Gastrocnemius medialis (tissue), 4 donors: ENCODE data around the gene FAT4. TPM values are rescaled to one million over a fixed set of nuclear protein-coding genes. Genes with fewer than 3 reads are reported as not detected.

Experiments used
- ATAC-seq, 2 donors: fragments of 150-250 bp; one replicate each; pipeline ENCODE4 v1.9.1; 2016
- DNase-seq, 2 donors: peaks; one replicate each; pipeline ENCODE4 v3.0.0-alpha.2; 2019
- H3K27ac ChIP-seq, 4 donors: fragments of 200-600 bp; sonication (generic); 1 replicate in 1 of 4; 2 replicates in 3 of 4; pipeline ENCODE4 v1.5.1; 2016 to 2018; ENCODE audit warnings: mild to moderate bottlenecking in 2 of 4, moderate library complexity in 1 of 4
- H3K27me3 ChIP-seq, 3 donors: fragments of 200-600 bp; sonication (generic) in 2 of 3; 1 replicate in 1 of 3; 2 replicates in 2 of 3; pipeline versions ENCODE4 v1.5.1 to v1.6.0; 2016 to 2019; ENCODE audit warnings: mild to moderate bottlenecking in 1 of 3, moderate library complexity in 1 of 3
- H3K36me3 ChIP-seq, 2 donors: fragments of 200-600 bp; sonication (generic) in 1 of 2; one replicate each; pipeline ENCODE4 v1.5.1; 2017 to 2018
- H3K4me1 ChIP-seq, 2 donors: fragments of 200-600 bp; sonication (generic) in 1 of 2; one replicate each; pipeline ENCODE4 v1.5.1; 2016 to 2017; ENCODE audit warnings: mild to moderate bottlenecking in 2 of 2
- H3K4me3 ChIP-seq, 4 donors: fragments of 200-600 bp; sonication (generic) in 3 of 4; 1 replicate in 1 of 4; 2 replicates in 3 of 4; pipeline ENCODE4 v1.5.1; 2016 to 2019; ENCODE audit warnings: mild to moderate bottlenecking in 2 of 4
- H3K9me3 ChIP-seq, 3 donors: fragments of 200-600 bp; sonication (generic) in 2 of 3; 1 replicate in 1 of 3; 2 replicates in 2 of 3; pipeline ENCODE4 v1.5.1; 2016 to 2019
- POLR2A ChIP-seq, 2 donors: fragments of 450-650 bp; IDR thresholded peaks; one replicate each; pipeline ENCODE4 v1.6.1; 2017; ENCODE audit warnings: antibody characterized with exemption in 2 of 2, mild to moderate bottlenecking in 2 of 2, moderate library complexity in 2 of 2
- in situ Hi-C, 4 donors: fragments of 200-750 bp; cut with MboI; loops; one replicate each; pipeline versions ENCODE4 v1.15.0 to v1.8.0; 2017; ENCODE audit warnings: low sequenced_read_pairs in 4 of 4
- intact Hi-C: fragments of 100-400 bp; cut with DNase I; formaldehyde crosslinking; loops from one replicate; pipeline ENCODE4 v1.15.1; 2023; ENCODE audit warnings: low total_unique reads
- total RNA-seq, 4 donors: library from RNA; depleted of rRNA; stranded (reverse); fragments of >200 nt; gene quantifications; one replicate each; pipeline versions ENCODE4 v1.1.0 to v1.2.3, GENCODE V29; 2016
- TF ChIP-seq, protein P1 (sequence below), 5 experiments: fragments of 450-650 bp in 3 of 5; fragments of 200-600 bp in 2 of 5; sonication (generic) in 2 of 5; IDR thresholded peaks in 4 of 5; conservative IDR thresholded peaks in 1 of 5; 1 replicate in 4 of 5; 2 replicates in 1 of 5; pipeline ENCODE4 v1.5.1; 2016 to 2019; ENCODE audit warnings: antibody characterized with exemption in 5 of 5, mild to moderate bottlenecking in 3 of 5, moderate library complexity in 3 of 5

Gene FAT4
- total RNA-seq, 4 donors from 2014 or later, result 3.4 to 5.3 (median 3.9) TPM

DNA sequence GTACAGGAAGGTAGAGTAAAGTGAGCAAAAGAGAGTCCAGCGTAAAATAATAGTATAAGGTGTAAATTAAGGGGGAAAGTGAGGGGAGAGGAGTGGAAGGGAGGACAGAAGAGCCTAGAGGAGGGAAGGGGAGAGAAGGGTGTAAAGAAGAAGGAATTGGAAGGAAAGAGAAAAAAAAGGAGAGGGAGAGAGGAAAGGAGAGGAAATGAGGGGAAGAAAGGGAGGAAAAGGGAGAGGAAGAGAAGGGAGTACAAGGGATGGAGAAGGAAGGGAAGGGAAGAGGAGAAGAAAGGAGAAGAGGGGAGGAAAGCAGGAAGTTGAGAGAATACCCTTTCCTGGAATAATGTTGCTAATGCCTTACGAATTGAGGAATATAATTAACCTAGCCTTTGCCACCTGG is 3.3 kb upstream of the FAT4 start:
- ATAC-seq (no peak), DNase-seq (no peak)
- in situ Hi-C loops, result loop anchor here (5.0 to 25.0 kb wide), 4 partner anchors 426 to 1301 kb away; no protein-coding TSS in a partner anchor
- Histone ChIP-seq H3K9me3 (no peaks in the 10 kb centered on the region), H3K27me3 (no peaks in the 10 kb centered on the region), H3K4me1 (peaks cover 4 to 19% of the 10 kb centered on the region in 2 donors), H3K4me3 (no peak overlapping the region), H3K27ac (no peak overlapping the region), H3K36me3 (no peaks in the 10 kb centered on the region)
- TF ChIP-seq, protein P1, sequence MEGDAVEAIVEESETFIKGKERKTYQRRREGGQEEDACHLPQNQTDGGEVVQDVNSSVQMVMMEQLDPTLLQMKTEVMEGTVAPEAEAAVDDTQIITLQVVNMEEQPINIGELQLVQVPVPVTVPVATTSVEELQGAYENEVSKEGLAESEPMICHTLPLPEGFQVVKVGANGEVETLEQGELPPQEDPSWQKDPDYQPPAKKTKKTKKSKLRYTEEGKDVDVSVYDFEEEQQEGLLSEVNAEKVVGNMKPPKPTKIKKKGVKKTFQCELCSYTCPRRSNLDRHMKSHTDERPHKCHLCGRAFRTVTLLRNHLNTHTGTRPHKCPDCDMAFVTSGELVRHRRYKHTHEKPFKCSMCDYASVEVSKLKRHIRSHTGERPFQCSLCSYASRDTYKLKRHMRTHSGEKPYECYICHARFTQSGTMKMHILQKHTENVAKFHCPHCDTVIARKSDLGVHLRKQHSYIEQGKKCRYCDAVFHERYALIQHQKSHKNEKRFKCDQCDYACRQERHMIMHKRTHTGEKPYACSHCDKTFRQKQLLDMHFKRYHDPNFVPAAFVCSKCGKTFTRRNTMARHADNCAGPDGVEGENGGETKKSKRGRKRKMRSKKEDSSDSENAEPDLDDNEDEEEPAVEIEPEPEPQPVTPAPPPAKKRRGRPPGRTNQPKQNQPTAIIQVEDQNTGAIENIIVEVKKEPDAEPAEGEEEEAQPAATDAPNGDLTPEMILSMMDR (IDR thresholded peaks at IDR 0.05 in 4 of 5, conservative IDR thresholded peaks at IDR 0.05 in 1 of 5), result no peak
- TF ChIP-seq POLR2A (IDR thresholded peaks at IDR 0.05), result no peak
- intact Hi-C loops, result no loop called here

DNA sequence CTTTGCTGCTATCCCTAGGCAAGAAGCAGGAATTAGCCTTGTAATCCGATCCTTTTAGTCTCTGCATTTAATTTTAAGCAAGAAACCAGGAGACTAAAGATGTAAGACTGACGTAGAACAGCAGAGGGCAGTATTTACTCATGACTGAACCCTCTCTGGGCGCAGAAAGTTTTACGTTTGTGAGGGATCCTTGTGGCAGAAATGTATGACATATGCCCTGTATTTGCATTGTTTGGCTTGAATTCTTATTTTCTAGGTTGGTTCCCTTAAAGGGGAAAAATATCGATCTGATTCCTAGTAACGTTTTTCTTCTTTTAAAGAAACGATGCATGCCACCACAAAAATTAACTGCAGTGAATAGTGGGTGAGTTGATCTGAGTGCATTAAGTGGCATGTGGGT is 1.3 kb upstream of the FAT4 start:
- H3K27ac ChIP-seq, result peak overlapping the region in 1 of 4 donors; percentile 88
- peaks cover 7 to 32% of the 10 kb centered on the region in 2 donors for H3K4me1 ChIP-seq
- H3K4me3 ChIP-seq, result peak overlapping the region in 1 of 4 donors; percentile 4
- DNase-seq, result no peak
- in situ Hi-C loops (loop anchor here (5.0 to 25.0 kb wide), 4 partner anchors 424 to 1299 kb away; no protein-coding TSS in a partner anchor), intact Hi-C loops (no loop called here)
- peak in 1 of 2 donors; percentile 25 for ATAC-seq
- H3K9me3 ChIP-seq, result no peaks in the 10 kb centered on the region
- no peaks in the 10 kb centered on the region for H3K36me3 ChIP-seq
- TF ChIP-seq, protein P1 (IDR thresholded peaks at IDR 0.05 in 4 of 5, conservative IDR thresholded peaks at IDR 0.05 in 1 of 5), result peak; percentile 70 to 88 (median 85)
- no peak for TF ChIP-seq POLR2A (IDR thresholded peaks at IDR 0.05)
- H3K27me3 ChIP-seq, result no peaks in the 10 kb centered on the region

DNA sequence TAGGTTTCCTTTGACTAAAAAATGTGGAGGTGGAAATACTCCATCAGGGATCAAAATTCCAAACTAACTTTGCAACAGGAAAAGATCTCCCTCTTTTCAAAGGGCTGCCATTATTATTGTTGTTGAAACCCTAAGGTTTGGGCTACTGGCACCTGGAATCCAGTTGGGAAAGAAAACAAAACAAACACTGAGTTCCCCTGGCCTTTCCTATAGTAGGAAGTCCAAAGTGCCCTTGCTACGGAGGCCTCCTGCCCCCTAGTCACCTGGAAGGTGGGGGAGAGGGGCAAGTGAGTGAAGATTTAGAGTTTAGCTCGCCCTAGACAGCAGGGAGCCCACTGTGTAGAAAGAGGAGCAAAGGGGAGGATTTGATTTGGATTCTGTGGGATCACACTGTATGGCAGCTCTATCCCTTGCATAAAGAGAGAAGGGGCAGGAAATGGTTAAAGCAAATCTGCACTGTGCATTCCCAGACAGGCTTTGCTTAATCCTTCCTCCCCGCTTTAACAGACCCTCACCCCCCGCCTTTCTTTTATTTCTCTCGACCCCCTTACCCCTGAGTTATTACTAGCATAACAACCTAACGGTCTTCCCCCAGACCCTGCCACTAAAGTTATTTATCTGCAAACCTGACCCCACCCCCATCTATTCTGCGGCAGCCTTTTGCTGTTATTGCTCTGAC is 627 bp upstream of the FAT4 start:
- H3K9me3 ChIP-seq, result no peaks in the 10 kb centered on the region
- no peaks in the 10 kb centered on the region for H3K27me3 ChIP-seq
- intact Hi-C loops (loop anchor here (2.0 kb wide), 1 partner anchor 429 kb away; no protein-coding TSS in a partner anchor), in situ Hi-C loops (loop anchor here (5.0 to 25.0 kb wide), 4 partner anchors 423 to 1298 kb away; no protein-coding TSS in a partner anchor)
- no peaks in the 10 kb centered on the region for H3K36me3 ChIP-seq
- peak overlapping the region; percentile 72 to 96 (median 94) for H3K4me3 ChIP-seq
- H3K27ac ChIP-seq, result peak overlapping the region; percentile 80 to 88 (median 84)
- peaks cover 7 to 32% of the 10 kb centered on the region in 2 donors for H3K4me1 ChIP-seq
- ATAC-seq (peak in 1 of 2 donors; percentile 7), DNase-seq (no peak)
- TF ChIP-seq POLR2A (IDR thresholded peaks at IDR 0.05), result no peak
- TF ChIP-seq, protein P1 (IDR thresholded peaks at IDR 0.05 in 4 of 5, conservative IDR thresholded peaks at IDR 0.05 in 1 of 5), result no peak

DNA sequence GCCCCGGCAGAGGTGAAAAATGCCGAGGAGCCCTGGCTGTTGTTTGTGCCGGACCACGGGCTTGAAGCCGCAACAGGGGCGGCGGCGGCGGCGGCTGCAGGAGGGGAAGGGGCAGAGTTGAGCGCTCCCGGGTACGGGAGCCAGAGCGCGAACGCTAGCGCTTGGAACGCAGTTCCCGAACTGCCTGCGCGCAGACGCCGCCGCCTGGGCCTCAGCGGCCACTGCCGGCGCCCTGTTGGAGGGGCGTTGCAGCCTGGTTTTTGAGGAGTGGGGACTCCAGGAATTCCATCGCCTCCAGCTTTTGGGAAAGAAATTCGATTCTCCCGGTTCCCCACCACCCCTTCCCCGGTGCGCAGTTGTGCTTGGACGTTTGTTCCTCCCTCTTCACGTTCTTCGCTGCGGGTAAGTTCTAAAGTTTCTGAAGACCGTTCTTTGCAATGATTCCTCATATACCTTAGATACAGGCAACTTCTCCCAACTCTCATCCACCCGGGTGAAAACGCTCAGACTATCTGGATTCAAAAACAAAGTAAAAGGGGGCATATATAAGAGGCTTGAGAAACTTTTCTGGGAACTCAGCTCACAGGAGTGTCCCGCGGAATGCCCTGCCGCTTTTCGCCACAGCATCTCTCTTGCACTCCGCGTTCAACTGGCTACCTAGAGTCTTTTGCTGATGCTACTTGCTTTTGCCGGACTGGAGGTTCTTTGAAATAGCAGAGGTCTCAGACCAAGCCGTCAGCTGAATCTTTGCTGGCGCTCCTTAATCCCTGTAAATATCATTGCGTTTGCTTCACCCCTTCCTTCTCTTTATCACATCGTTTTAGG is 1.0 kb downstream of the FAT4 start:
- no peaks in the 10 kb centered on the region for H3K36me3 ChIP-seq
- TF ChIP-seq, protein P1 (IDR thresholded peaks at IDR 0.05 in 4 of 5, conservative IDR thresholded peaks at IDR 0.05 in 1 of 5), result peak in 1 of 5 experiments; percentile 35
- TF ChIP-seq POLR2A (IDR thresholded peaks at IDR 0.05), result no peak
- intact Hi-C loops (loop anchor here (2.0 to 5.0 kb wide), 2 partner anchors 117 to 427 kb away; no protein-coding TSS in a partner anchor), in situ Hi-C loops (loop anchor here in 3 of 4 donors (10.0 to 25.0 kb wide), 3 partner anchors 422 to 1297 kb away; no protein-coding TSS in a partner anchor)
- no peaks in the 10 kb centered on the region for H3K9me3 ChIP-seq
- peak overlapping the region; percentile 80 to 88 (median 84) for H3K27ac ChIP-seq
- peak overlapping the region; percentile 72 to 96 (median 94) for H3K4me3 ChIP-seq
- peaks cover 12 to 32% of the 10 kb centered on the region in 2 donors for H3K4me1 ChIP-seq
- no peaks in the 10 kb centered on the region for H3K27me3 ChIP-seq
- peak; percentile 52 to 65 for ATAC-seq
- DNase-seq, result peak; percentile 4 to 22
